ENCODE measurements around the gene NLGN1. TPM values are rescaled to one million over a fixed set of nuclear protein-coding genes. Genes with fewer than 3 reads are reported as not detected.

NLGN1 gene
- total and polyA plus RNA-seq, 2 of the 8 experiments (the other 6 are each of a cell fraction or from before 2014, with no cell fraction given): 7.8 to 14.8 TPM

DNA sequence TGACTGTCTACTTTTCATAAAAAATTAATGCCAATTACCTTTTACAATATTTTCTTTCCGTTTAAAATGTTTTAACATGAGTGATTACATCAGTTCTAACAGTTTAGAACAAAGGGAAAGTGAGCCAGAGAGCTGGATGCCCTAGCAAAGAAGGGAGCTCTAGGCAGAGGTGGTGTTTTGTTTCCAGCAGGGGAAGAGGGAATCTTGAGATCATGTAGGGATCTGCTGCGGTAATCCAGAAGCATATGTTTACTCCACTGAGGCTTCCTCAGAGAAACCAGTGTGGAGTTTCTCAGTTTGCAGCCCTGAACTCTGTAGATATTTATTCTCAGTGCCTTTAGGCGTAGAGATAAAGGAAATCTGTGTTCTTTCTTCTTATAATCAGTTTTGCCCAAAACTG lies 399.3 kb downstream of the NLGN1 start (continued):
- TF ChIP-seq, protein P1, sequence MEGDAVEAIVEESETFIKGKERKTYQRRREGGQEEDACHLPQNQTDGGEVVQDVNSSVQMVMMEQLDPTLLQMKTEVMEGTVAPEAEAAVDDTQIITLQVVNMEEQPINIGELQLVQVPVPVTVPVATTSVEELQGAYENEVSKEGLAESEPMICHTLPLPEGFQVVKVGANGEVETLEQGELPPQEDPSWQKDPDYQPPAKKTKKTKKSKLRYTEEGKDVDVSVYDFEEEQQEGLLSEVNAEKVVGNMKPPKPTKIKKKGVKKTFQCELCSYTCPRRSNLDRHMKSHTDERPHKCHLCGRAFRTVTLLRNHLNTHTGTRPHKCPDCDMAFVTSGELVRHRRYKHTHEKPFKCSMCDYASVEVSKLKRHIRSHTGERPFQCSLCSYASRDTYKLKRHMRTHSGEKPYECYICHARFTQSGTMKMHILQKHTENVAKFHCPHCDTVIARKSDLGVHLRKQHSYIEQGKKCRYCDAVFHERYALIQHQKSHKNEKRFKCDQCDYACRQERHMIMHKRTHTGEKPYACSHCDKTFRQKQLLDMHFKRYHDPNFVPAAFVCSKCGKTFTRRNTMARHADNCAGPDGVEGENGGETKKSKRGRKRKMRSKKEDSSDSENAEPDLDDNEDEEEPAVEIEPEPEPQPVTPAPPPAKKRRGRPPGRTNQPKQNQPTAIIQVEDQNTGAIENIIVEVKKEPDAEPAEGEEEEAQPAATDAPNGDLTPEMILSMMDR (IDR thresholded peaks at IDR 0.05; ENCODE audit: control extremely low read depth in 1 of 3, insufficient read depth in 1 of 3, low read depth in 1 of 3, low read length in 3 of 3): no peak
